ENCODE data around the gene PPP1R2. TPM values are rescaled to one million over a fixed set of nuclear protein-coding genes. Genes with fewer than 3 reads are reported as not detected.

The PPP1R2 gene
- total RNA-seq, 1 experiment from 2014 or later, result 180 TPM

Small RNAs within 50 kb of the gene (small RNA-seq; reads per million reads assigned to genes)
- gene RN7SL73P (not detected), gene RNU6ATAC24P (not detected)

Other genes starting within 250 kb of the PPP1R2 start
- 36.5 and 47.5 TPM in 2 replicates for gene ACAP2, start 100.3 kb downstream of the PPP1R2 start, total RNA-seq (2014; rRNA removed; shearing (Covaris generic))
- not detected in 2 replicates for gene APOD, start 40.6 kb upstream of the PPP1R2 start, total RNA-seq (2014; rRNA removed; shearing (Covaris generic))
- gene MUC20, start 177.7 kb upstream of the PPP1R2 start, total RNA-seq (2014; rRNA removed; shearing (Covaris generic)), result not detected in 2 replicates